ENCODE results near the gene ATXN7. TPM values are rescaled to one million over a fixed set of nuclear protein-coding genes. Genes with fewer than 3 reads are reported as not detected.

The ATXN7 gene
- 29.2 and 36.7 TPM in 2 replicates for total RNA-seq (2022)
- percentile 82 among the genes with signal in this experiment for Bru-seq, nascent RNA
- BruChase-seq, experiment 1, labeled RNA remaining after a 6-hour chase, result percentile 76 among the genes with signal in this experiment
- percentile 80 among the genes with signal in this experiment for BruChase-seq, experiment 2, labeled RNA remaining after a 2-hour chase
- long read RNA-seq, partial matches to known transcripts, result 3 of 4 reads
- long read RNA-seq, other reads (novel, unspliced or antisense), result 1 of 4 reads

GRCh38 chr3:63863150-63864007, at the start of gene ATXN7, which contains the start of gene THOC7:
Gene ATXN7, plus strand, starts transcription at chr3:63863867. Its CDS starts 48,732 bp downstream, at chr3:63912599.
Gene THOC7, minus strand, starts transcription at chr3:63863805. Its CDS starts 15 bp downstream, at chr3:63863790.
- peaks cover 17% of the 10 kb centered on the region for H3K36me3 Mint-ChIP-seq (ENCODE audit: insufficient read depth, unreplicated experiment)
- peak within 1 kb of the TSS; percentile 84 for H3K4me3 Mint-ChIP-seq (ENCODE audit: unreplicated experiment)
- CTCF ChIA-PET, result interaction anchor here (0.6 kb wide), 1 partner anchor 13 kb away, joined by 3 read pairs; no protein-coding TSS in a partner anchor
- DNase-seq (ENCODE audit: unreplicated experiment), result peak; percentile 68
- intact Hi-C loops (cut with micrococcal nuclease), result loop anchor here (1.0 kb wide), 1 partner anchor 49 kb away; the partner anchor contains the start of gene SCAANT1
- no peak for TF ChIP-seq CTCF (IDR thresholded peaks at IDR 0.05; ENCODE audit: unreplicated experiment)
- H3K27ac Mint-ChIP-seq (ENCODE audit: low read depth, unreplicated experiment), result peak within 1 kb of the TSS; percentile 84
- H3K27me3 Mint-ChIP-seq (ENCODE audit: insufficient read depth, unreplicated experiment), result no peaks in the 10 kb centered on the region
- H3K9me3 Mint-ChIP-seq (ENCODE audit: unreplicated experiment), result no peaks in the 10 kb centered on the region
- H3K4me1 Mint-ChIP-seq (ENCODE audit: insufficient read depth, unreplicated experiment), result peaks cover 46% of the 10 kb centered on the region
- POLR2A ChIA-PET, result interaction anchor here (1.1 to 2.6 kb wide), 8 partner anchors 12 to 140 kb away, joined by 3 to 13 read pairs (median 6); partner anchors contain the start of gene SCAANT1
- BruUV-seq (replicated peaks), result no TSS peak

- H3K9me3 Mint-ChIP-seq (ENCODE audit: unreplicated experiment), result no peaks in the 10 kb centered on the region
- POLR2A ChIA-PET, result no interaction called here
- no peaks in the 10 kb centered on the region for H3K36me3 Mint-ChIP-seq (ENCODE audit: insufficient read depth, unreplicated experiment)
- no TSS peak for BruUV-seq (replicated peaks)
- no peak overlapping the region for H3K4me3 Mint-ChIP-seq (ENCODE audit: unreplicated experiment)
- DNase-seq (ENCODE audit: unreplicated experiment), result no peak
- H3K27me3 Mint-ChIP-seq (ENCODE audit: insufficient read depth, unreplicated experiment), result no peaks in the 10 kb centered on the region
- TF ChIP-seq CTCF (IDR thresholded peaks at IDR 0.05; ENCODE audit: unreplicated experiment), result no peak
- no peak overlapping the region for H3K27ac Mint-ChIP-seq (ENCODE audit: low read depth, unreplicated experiment)
- intact Hi-C loops (cut with micrococcal nuclease), result no loop called here
- peaks cover 14% of the 10 kb centered on the region for H3K4me1 Mint-ChIP-seq (ENCODE audit: insufficient read depth, unreplicated experiment)
- CTCF ChIA-PET, result interaction anchor here (1.6 to 16.7 kb wide), 2 partner anchors 11 to 461 kb away, joined by 6 to 401 read pairs; no protein-coding TSS in a partner anchor
Measured at GRCh38 chr3:63814237-63814636, 49.4 kb upstream of the ATXN7 start.

GRCh38 chr3:63817225-63817624, 46.4 kb upstream of the ATXN7 start:
- ChIA-PET POLR2A (no interaction called here), CTCF (interaction anchor here (0.8 to 16.7 kb wide), 10 partner anchors 13 to 473 kb away, joined by 3 to 401 read pairs (median 8); no protein-coding TSS in a partner anchor)
- Mint-ChIP-seq H3K36me3 (ENCODE audit: insufficient read depth, unreplicated experiment) (no peaks in the 10 kb centered on the region), H3K27me3 (ENCODE audit: insufficient read depth, unreplicated experiment) (no peaks in the 10 kb centered on the region), H3K4me1 (ENCODE audit: insufficient read depth, unreplicated experiment) (peaks cover 4% of the 10 kb centered on the region), H3K4me3 (ENCODE audit: unreplicated experiment) (no peak overlapping the region), H3K9me3 (ENCODE audit: unreplicated experiment) (no peaks in the 10 kb centered on the region), H3K27ac (ENCODE audit: low read depth, unreplicated experiment) (no peak overlapping the region)
- no TSS peak for BruUV-seq (replicated peaks)
- no peak for DNase-seq (ENCODE audit: unreplicated experiment)
- TF ChIP-seq CTCF (IDR thresholded peaks at IDR 0.05; ENCODE audit: unreplicated experiment), result no peak
- intact Hi-C loops (cut with micrococcal nuclease), result loop anchor here (5.0 kb wide), 1 partner anchor 175 kb away; no protein-coding TSS in a partner anchor

All from MCF 10A (cell line).